GM13977 (cell line): ENCODE results near the gene C1orf167.
A peak's percentile ranks its signal among the peaks of the same experiment; 100 is the strongest.

ENCODE experiments used
- DNase-seq: peaks from one replicate; pipeline ENCODE4 v3.0.0; 2012; ENCODE audit warnings: low spot score
- CTCF ChIP-seq: IDR thresholded peaks from 2 replicates; pipeline ENCODE4 v1.5.1; 2012; ENCODE audit warnings: mild to moderate bottlenecking, control low read depth; ENCODE audit not compliant: insufficient read depth; ENCODE audit errors: extremely low read depth, missing control alignments
- in situ Hi-C: fragments of 300-500 bp; cut with MboI; formaldehyde crosslinking; loops from one replicate; pipeline ENCODE4 v1.12.0; 2022; ENCODE audit warnings: low sequenced_read_pairs, low pct_unique_long_range_greater_than_20kb, mixed read lengths, inconsistent platforms; ENCODE audit not compliant: unreplicated experiment

The C1orf167 gene

DNA sequence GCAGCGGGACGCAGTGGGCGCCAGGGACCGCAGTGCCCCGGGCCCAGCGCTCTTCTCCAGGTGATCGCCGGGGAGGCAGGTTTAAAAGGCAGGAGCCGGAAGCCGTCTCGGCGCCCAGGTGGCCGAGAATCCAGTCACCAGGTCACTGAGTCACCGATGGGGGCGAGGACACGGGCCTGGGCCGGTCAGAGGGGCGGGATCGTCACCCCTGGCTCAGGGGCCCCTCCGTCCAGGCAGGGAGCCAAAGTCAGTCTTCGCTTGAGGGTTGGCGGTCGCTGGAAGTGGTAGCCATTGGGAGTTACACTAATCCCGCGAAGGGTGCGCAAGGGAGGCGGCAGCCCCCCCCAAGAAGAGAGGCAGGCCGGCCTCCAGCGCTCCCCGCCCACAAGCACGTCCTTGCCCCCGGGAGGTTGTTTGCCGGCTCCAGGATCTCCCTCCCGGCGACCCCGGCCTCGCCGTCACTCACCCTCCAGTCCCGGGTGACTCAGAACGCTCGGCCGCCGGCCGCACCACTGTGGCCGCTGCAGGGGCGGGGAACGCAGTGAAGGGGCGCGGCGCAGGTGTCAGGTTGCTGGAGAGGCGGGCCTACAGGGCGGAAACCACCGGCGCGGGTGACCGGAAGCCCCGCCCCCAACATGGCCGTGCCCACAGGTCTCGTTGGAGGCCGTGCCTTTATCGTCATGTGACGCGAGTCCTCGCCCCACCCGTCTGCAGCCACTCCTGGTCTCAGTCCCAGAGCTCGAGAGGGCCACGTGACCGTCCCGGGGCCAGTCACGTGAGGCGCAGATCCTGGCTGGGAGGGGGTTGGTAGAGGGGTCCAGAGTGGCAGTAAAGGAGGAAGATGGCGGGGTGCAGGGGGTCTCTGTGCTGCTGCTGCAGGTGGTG is 43.7 kb downstream of the C1orf167 start, which contains the start of the genes CLCN6 and MTHFR:
Gene CLCN6, plus strand, starts transcription at position 770 of the 885 bp plus-strand sequence. Its CDS starts 72 bp downstream, at position 842.
Gene MTHFR, minus strand, starts transcription at position 543 of the 885 bp plus-strand sequence. CDS start 2,848 bp downstream, outside the sequence.
- in situ Hi-C loops, result no loop called here
- TF ChIP-seq CTCF, result no peak
- DNase-seq, result peak; percentile 98

GRCh38 chr1:11806307-11806936 is 44.4 kb downstream of the C1orf167 start:
- TF ChIP-seq CTCF, result no peak
- in situ Hi-C loops, result no loop called here
- DNase-seq, result no peak

DNA sequence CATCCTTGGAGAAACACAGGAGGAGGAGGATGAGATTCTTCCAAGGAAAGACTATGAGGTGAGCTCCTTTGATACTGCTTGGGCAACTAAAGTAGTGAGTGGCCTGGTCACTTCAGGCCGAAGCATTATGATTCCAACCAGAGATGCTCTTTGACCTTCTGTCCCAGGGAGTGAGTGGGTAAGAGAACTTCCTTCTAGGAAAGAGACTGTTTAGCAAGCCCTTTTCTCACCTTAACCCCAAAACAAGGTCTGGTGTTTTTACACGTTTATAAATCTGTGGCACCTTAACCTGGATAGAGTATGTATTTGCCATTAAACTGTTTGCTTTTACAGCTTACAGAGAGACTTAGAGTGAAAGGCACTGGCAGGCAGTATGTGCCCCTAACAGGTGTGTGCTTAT is 45.1 kb downstream of the C1orf167 start:
- no peak for TF ChIP-seq CTCF
- no peak for DNase-seq
- in situ Hi-C loops, result no loop called here

GRCh38 chr1:11813021-11813420 is 51.0 kb downstream of the C1orf167 start:
- no peak for TF ChIP-seq CTCF
- DNase-seq, result no peak
- in situ Hi-C loops, result no loop called here

DNA sequence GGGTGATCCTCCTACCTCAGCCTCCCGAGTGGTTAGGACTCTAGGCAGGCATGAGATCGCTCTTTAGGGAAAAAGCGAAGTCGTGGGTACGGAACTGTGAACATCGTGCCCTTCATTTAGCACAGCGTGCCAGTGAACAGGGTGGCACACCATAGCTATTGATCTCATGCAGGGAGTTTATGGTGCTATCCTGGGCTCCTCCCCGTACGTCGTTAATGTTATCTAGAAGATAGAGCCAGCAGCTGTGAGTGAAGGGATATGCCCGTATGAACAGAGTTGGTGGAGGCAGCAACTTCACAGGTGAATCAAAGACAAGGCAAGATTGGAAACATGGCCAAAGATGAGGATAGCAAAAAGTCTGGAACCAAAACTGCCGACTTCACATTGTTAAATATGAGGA is 55.2 kb downstream of the C1orf167 start:
- TF ChIP-seq CTCF, result no peak
- no peak for DNase-seq
- in situ Hi-C loops, result no loop called here

GRCh38 chr1:11822091-11822490 is 60.1 kb downstream of the C1orf167 start:
- DNase-seq, result no peak
- in situ Hi-C loops, result no loop called here
- TF ChIP-seq CTCF, result no peak
